ENCODE data around the gene PJA1.

The PJA1 gene

GRCh38 chrX:69158166-69158980 lies 6.9 kb downstream of the PJA1 start:
- TF ChIP-seq CTCF (conservative IDR thresholded peaks at IDR 0.05; ENCODE audit: low read depth, low read length): peak; percentile 80
- peak; percentile 38 for DNase-seq (ENCODE audit: low read depth)

GRCh38 chrX:69156638-69157037 lies 8.6 kb downstream of the PJA1 start:
- H3K4me3 ChIP-seq (ENCODE audit: low read length): no peak overlapping the region
- DNase-seq (ENCODE audit: low read depth): no peak
- no peak for TF ChIP-seq CTCF (conservative IDR thresholded peaks at IDR 0.05; ENCODE audit: low read depth, low read length)

More at GRCh38 chrX:69158166-69158980, 6.9 kb downstream of the PJA1 start:
- H3K4me3 ChIP-seq (ENCODE audit: low read length): no peak overlapping the region

GRCh38 chrX:69155786-69156520 lies 9.3 kb downstream of the PJA1 start:
- TF ChIP-seq CTCF (conservative IDR thresholded peaks at IDR 0.05; ENCODE audit: low read depth, low read length): no peak
- DNase-seq (ENCODE audit: low read depth): no peak
- no peak overlapping the region for H3K4me3 ChIP-seq (ENCODE audit: low read length)

- no peak overlapping the region for H3K4me3 ChIP-seq (ENCODE audit: low read length)
- TF ChIP-seq CTCF (conservative IDR thresholded peaks at IDR 0.05; ENCODE audit: low read depth, low read length): no peak
- DNase-seq (ENCODE audit: low read depth): no peak
These were observed 11.2 kb downstream of the PJA1 start for GRCh38 chrX:69154051-69154450.

GRCh38 chrX:69153060-69153730 lies 12.1 kb downstream of the PJA1 start:
- DNase-seq (ENCODE audit: low read depth): peak; percentile 30
- no peak for TF ChIP-seq CTCF (conservative IDR thresholded peaks at IDR 0.05; ENCODE audit: low read depth, low read length)
- H3K4me3 ChIP-seq (ENCODE audit: low read length): no peak overlapping the region

- H3K4me3 ChIP-seq (ENCODE audit: low read length): no peak overlapping the region
- TF ChIP-seq CTCF (conservative IDR thresholded peaks at IDR 0.05; ENCODE audit: low read depth, low read length): no peak
- DNase-seq (ENCODE audit: low read depth): no peak
These were observed 12.8 kb downstream of the PJA1 start for GRCh38 chrX:69152417-69152841.
